Ovary (tissue), 9 donors: ENCODE data around the gene MARS1. TPM values are rescaled to one million over a fixed set of nuclear protein-coding genes. Genes with fewer than 3 reads are reported as not detected.

Experiments
- DNase-seq, 5 donors: peaks; one replicate each; pipeline ENCODE4 v3.0.0-alpha.2; 2019 to 2020
- H3K27ac ChIP-seq, 2 donors: fragments of 200-600 bp; one replicate each; pipeline versions ENCODE4 v1.5.1 to v1.8.0; 2019 to 2022
- H3K27me3 ChIP-seq: fragments of 200-600 bp; one replicate; pipeline ENCODE4 v1.8.0; 2022
- H3K36me3 ChIP-seq: fragments of 200-600 bp; sonication (generic); one replicate; pipeline ENCODE4 v1.5.1; 2019
- H3K4me1 ChIP-seq: one replicate; pipeline ENCODE4 v1.8.1; 2013; ENCODE audit warnings: mild to moderate bottlenecking, moderate library complexity; ENCODE audit not compliant: insufficient read depth
- H3K4me3 ChIP-seq: fragments of 200-600 bp; sonication (generic); one replicate; pipeline ENCODE4 v1.5.1; 2017
- H3K9me3 ChIP-seq, 2 donors: fragments of 200-600 bp in 1 of 2; sonication (generic) in 1 of 2; one replicate each; pipeline versions ENCODE4 v1.5.1 to v1.8.1; 2013 to 2019; ENCODE audit warnings: mild to moderate bottlenecking in 1 of 2, moderate library complexity in 1 of 2
- EP300 ChIP-seq: sonication (generic); formaldehyde crosslinking; IDR thresholded peaks from one replicate; pipeline ENCODE4 v1.6.1; 2017; ENCODE audit warnings: antibody characterized with exemption
- POLR2A ChIP-seq: fragments of 450-650 bp; IDR thresholded peaks from one replicate; pipeline ENCODE4 v1.6.1; 2017; ENCODE audit warnings: antibody characterized with exemption, mild to moderate bottlenecking, moderate library complexity
- WGBS, 3 donors: extraction: QIAGEN DNeasy Blood & Tissue Kit in 1 of 3; methylation state at CpG; one replicate each; pipeline versions ENCODE4 v1.1.5 to v1.1.7; 2013 to 2017; 5-methylcytosine and 5-hydroxymethylcytosine counted together
- intact Hi-C, 4 donors: fragments of 100-400 bp; cut with DNase I; formaldehyde crosslinking; loops; one replicate each; pipeline versions ENCODE4 v1.11.0 to v1.15.1; 2022 to 2023
- polyA plus RNA-seq, 2 donors: library from polyadenylated mRNA; stranded (reverse); fragments of 200-250 nt in 1 of 2; fragments of 350-450 nt in 1 of 2; fragmentation: Illumina TruSeq in 1 of 2; extraction: RNeasy Lipid Tissue Mini Kit (QIAGEN cat#74804) in 1 of 2; gene quantifications; one replicate each; pipeline ENCODE4 v1.2.3, GENCODE V29; 2013 to 2014
- total RNA-seq, 7 donors: library from RNA; depleted of rRNA in 2 of 7; stranded (reverse); fragments of >200 nt in 2 of 7; fragmentation: NEBNext Ultra II Directional in 3 of 7; extraction: Animal tissue kit (Norgen Biotek cat#: 25700) in 3 of 7; gene quantifications; one replicate each; pipeline versions ENCODE4 v1.1.0 to v1.2.4, GENCODE V29; 2016 to 2023
- TF ChIP-seq, protein P1 (sequence below), 3 donors: fragments of 450-650 bp in 2 of 3; fragments of 200-600 bp in 1 of 3; IDR thresholded peaks; one replicate each; pipeline versions ENCODE4 v1.5.1 to v1.8.0; 2016 to 2022; ENCODE audit warnings: antibody characterized with exemption in 3 of 3, mild to moderate bottlenecking in 1 of 3
- donor health status: DM: no; HTN: no; CAD: no; lungs with moderate emphysema.
- donor health status: DM: no; HTN: no; CAD: no.
- donor health status: Bipolar disorder and iron deficiency.
- donor health status: DM: yes; HTN: yes; CAD: no.
- donor health status: DM: no; HTN: no; CAD: no.
- donor health status: DM: yes; HTN: yes; CAD: no.

Gene MARS1
- total and polyA plus RNA-seq, 9 donors, result 21.1 to 479 (median 66.4) TPM

DNA sequence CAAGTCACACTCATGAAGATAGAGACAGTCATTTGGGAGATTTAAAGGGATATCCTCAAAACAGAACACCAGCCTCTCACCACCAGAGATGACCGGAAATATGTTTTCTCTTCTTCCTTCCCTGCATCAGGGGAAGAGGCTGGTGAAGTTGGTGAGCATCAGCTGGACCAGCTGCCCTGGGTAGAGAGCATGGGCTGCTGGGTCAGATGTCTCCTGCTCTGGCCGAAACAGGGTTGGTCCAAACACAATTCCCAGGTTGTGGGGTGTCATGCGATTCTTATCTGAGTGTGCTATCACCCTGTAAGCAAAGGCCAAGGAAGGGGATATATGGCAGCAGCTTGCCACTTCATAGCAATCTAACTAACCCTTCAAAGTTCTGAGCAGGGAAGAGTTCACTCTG lies 15.5 kb upstream of the MARS1 start:
- peaks cover 7% of the 10 kb centered on the region for H3K4me1 ChIP-seq
- no peaks in the 10 kb centered on the region for H3K27me3 ChIP-seq
- WGBS, 3 donors, result 57 to 69% (median 66%) methylated on average over 3 of the region's 3 CpGs
- no peaks in the 10 kb centered on the region for H3K9me3 ChIP-seq
- no peaks in the 10 kb centered on the region for H3K36me3 ChIP-seq
- TF ChIP-seq EP300, result no peak
- TF ChIP-seq POLR2A, result no peak
- TF ChIP-seq, protein P1, sequence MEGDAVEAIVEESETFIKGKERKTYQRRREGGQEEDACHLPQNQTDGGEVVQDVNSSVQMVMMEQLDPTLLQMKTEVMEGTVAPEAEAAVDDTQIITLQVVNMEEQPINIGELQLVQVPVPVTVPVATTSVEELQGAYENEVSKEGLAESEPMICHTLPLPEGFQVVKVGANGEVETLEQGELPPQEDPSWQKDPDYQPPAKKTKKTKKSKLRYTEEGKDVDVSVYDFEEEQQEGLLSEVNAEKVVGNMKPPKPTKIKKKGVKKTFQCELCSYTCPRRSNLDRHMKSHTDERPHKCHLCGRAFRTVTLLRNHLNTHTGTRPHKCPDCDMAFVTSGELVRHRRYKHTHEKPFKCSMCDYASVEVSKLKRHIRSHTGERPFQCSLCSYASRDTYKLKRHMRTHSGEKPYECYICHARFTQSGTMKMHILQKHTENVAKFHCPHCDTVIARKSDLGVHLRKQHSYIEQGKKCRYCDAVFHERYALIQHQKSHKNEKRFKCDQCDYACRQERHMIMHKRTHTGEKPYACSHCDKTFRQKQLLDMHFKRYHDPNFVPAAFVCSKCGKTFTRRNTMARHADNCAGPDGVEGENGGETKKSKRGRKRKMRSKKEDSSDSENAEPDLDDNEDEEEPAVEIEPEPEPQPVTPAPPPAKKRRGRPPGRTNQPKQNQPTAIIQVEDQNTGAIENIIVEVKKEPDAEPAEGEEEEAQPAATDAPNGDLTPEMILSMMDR (IDR thresholded peaks at IDR 0.05), result no peak
- DNase-seq, result no peak
- H3K27ac ChIP-seq, result no peak overlapping the region
- H3K4me3 ChIP-seq, result no peak overlapping the region
- intact Hi-C loops, result no loop called here

DNA sequence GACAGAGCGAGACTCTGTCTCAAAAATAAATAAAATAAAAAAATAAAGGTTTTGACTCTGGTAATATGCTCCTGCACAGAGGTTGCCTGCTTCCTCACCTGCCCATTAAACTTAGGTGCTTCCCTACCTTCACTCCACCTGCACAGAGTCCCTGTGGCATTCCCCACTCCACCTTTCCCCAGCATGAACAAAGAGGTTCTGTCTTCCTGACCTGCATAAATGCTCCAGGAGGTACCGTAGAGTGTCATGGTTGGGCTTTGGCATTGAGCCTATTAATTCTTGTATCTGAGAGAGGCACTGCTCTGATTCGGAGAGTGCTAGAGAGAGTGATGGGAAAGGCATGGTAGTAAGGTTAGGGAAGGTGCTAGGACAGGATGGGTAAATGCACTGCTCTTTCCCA lies 14.5 kb upstream of the MARS1 start:
- 33 to 46% (median 35%) methylated on average over 3 of the region's 3 CpGs for WGBS, 3 donors
- no peak for DNase-seq
- Histone ChIP-seq H3K36me3 (no peaks in the 10 kb centered on the region), H3K4me3 (no peak overlapping the region), H3K9me3 (no peaks in the 10 kb centered on the region), H3K27ac (no peak overlapping the region), H3K4me1 (peaks cover 7% of the 10 kb centered on the region), H3K27me3 (no peaks in the 10 kb centered on the region)
- no peak for TF ChIP-seq EP300
- TF ChIP-seq, protein P1 (IDR thresholded peaks at IDR 0.05), result no peak
- intact Hi-C loops, result no loop called here

DNA sequence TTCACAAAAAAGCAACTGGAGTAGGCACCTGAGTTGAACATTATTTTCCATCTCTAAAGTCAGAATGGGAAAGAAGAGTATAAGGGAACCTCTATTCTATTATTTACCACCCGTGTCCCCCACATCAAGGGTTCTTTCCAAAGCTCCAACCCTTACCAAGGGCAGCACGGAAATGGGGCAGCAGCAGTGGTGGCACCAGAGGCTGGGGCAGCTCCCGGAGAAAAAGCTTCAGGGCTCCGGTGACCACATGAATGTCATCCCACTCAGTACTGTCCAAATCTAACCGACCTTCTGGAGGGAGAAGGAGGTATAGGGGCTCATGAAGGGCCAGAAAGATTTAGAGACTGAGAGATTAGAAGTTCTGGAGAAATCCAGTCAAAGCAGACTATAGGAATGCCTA lies 14.0 kb upstream of the MARS1 start:
- H3K4me3 ChIP-seq, result no peak overlapping the region
- 87 to 89% (median 88%) methylated on average over 5 of the region's 5 CpGs for WGBS, 3 donors
- H3K27me3 ChIP-seq, result no peaks in the 10 kb centered on the region
- no peak overlapping the region for H3K27ac ChIP-seq
- DNase-seq, result no peak
- peaks cover 7% of the 10 kb centered on the region for H3K4me1 ChIP-seq
- TF ChIP-seq EP300, result no peak
- TF ChIP-seq, protein P1 (IDR thresholded peaks at IDR 0.05), result no peak
- TF ChIP-seq POLR2A, result no peak
- no peaks in the 10 kb centered on the region for H3K36me3 ChIP-seq
- H3K9me3 ChIP-seq, result no peaks in the 10 kb centered on the region
- intact Hi-C loops, result no loop called here

DNA sequence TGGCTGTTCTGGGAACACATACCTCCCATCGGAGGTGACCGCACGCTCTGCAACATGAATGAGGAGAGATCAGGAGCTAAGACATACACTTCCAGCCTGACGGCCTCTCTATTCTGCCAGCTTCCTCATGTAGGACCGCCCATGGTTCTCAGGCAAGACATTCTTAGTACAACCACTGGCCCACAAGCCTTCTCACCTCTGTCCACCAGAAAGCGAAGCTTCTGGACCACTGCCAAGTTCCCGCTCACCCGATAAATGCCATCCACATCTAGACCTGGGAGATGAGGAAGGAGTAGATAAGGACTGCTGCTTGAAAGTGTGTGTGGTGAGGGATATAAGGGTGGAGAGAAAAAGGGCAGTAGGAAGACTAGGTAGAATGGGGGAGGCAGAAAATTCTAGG lies 13.4 kb upstream of the MARS1 start:
- intact Hi-C loops, result no loop called here
- WGBS, 3 donors, result 68 to 69% (median 68%) methylated on average over 8 of the region's 8 CpGs
- no peaks in the 10 kb centered on the region for H3K27me3 ChIP-seq

More for the DNA sequence above, 13.4 kb upstream of the MARS1 start:
- Histone ChIP-seq H3K27ac (no peak overlapping the region), H3K9me3 (no peaks in the 10 kb centered on the region), H3K36me3 (no peaks in the 10 kb centered on the region), H3K4me3 (no peak overlapping the region), H3K4me1 (peaks cover 7% of the 10 kb centered on the region)
- no peak for DNase-seq
- TF ChIP-seq POLR2A (no peak), EP300 (no peak)
- TF ChIP-seq, protein P1 (IDR thresholded peaks at IDR 0.05), result no peak
